Testis (tissue), 3 donors: ENCODE results near the gene GNPDA1. TPM values are rescaled to one million over a fixed set of nuclear protein-coding genes. Genes with fewer than 3 reads are reported as not detected.
A peak's percentile ranks its signal among the peaks of the same experiment; 100 is the strongest.

Source experiments
- DNase-seq: peaks from one replicate; pipeline ENCODE4 v3.0.0-alpha.2; 2019
- H3K27ac ChIP-seq, 2 donors: fragments of 200-600 bp; sonication (generic); one replicate each; pipeline ENCODE4 v1.5.1; 2019
- H3K27me3 ChIP-seq: fragments of 200-600 bp; sonication (generic); one replicate; pipeline ENCODE4 v1.5.1; 2019
- H3K36me3 ChIP-seq: fragments of 200-600 bp; sonication (generic); one replicate; pipeline ENCODE4 v1.5.1; 2017; ENCODE audit warnings: low read depth; ENCODE audit errors: missing control alignments
- H3K4me1 ChIP-seq: fragments of 200-600 bp; sonication (generic); one replicate; pipeline ENCODE4 v1.5.1; 2019
- H3K4me3 ChIP-seq, 2 donors: fragments of 200-600 bp; sonication (generic); one replicate each; pipeline ENCODE4 v1.5.1; 2017 to 2019
- H3K9me3 ChIP-seq: fragments of 200-600 bp; sonication (generic); one replicate; pipeline ENCODE4 v1.5.1; 2017
- CTCF ChIP-seq, 3 experiments: fragments of 450-650 bp in 2 of 3; fragments of 200-600 bp in 1 of 3; sonication (generic) in 1 of 3; IDR thresholded peaks; one replicate each; pipeline ENCODE4 v1.5.1; 2016 to 2019; ENCODE audit warnings: antibody characterized with exemption in 3 of 3, mild to moderate bottlenecking in 2 of 3, moderate library complexity in 1 of 3
- POLR2A ChIP-seq: fragments of 450-650 bp; IDR thresholded peaks from one replicate; pipeline ENCODE4 v1.6.1; 2017; ENCODE audit warnings: antibody characterized with exemption, mild to moderate bottlenecking, moderate library complexity
- WGBS, 2 donors: methylation state at CpG; one replicate each; pipeline ENCODE4 v1.1.5; 2018; 5-methylcytosine and 5-hydroxymethylcytosine counted together
- intact Hi-C: fragments of 100-400 bp; cut with DNase I; formaldehyde crosslinking; loops from one replicate; pipeline ENCODE4 v1.15.1; 2023; ENCODE audit warnings: low total_unique reads
- polyA plus RNA-seq: library from polyadenylated mRNA; stranded (reverse); fragments of 350-450 nt; fragmentation: Illumina TruSeq; extraction: RNeasy Lipid Tissue Mini Kit (QIAGEN cat#74804); gene quantifications from one replicate; pipeline ENCODE4 v1.2.3, GENCODE V29; 2014; ENCODE audit warnings: low read depth, low replicate concordance; ENCODE audit not compliant: insufficient read depth
- total RNA-seq, 2 donors: library from RNA; depleted of rRNA; stranded (reverse); fragments of >200 nt; gene quantifications; one replicate each; pipeline ENCODE4 v1.2.3, GENCODE V29; 2016

The GNPDA1 gene
- total and polyA plus RNA-seq, 3 donors from 2014 or later: 32.9 to 53.4 (median 49.4) TPM

DNA sequence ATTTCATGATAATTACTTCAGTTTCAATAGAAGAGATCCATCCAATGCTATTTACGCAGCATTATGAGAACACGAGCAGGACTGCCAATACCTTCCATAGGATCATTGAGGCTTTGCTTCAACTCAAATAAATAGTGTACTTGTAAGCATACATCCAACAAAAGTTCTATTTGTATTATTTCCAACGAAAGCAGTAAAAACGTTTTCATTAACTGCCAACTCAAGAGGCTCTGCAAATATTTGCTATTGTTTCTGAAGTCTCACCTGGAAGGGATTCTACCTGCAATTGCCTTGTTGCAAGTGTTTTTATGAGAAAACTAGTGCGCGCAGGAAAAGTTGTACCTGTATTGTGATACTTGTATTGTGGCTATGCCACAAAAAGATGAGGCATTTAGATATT, 11.0 kb upstream of the GNPDA1 start:
- intact Hi-C loops: no loop called here
- TF ChIP-seq POLR2A (no peak), CTCF (IDR thresholded peaks at IDR 0.05) (no peak)
- H3K27me3 ChIP-seq: no peaks in the 10 kb centered on the region
- no peak for DNase-seq
- no peak overlapping the region for H3K4me3 ChIP-seq
- H3K4me1 ChIP-seq: no peaks in the 10 kb centered on the region
- H3K9me3 ChIP-seq: no peaks in the 10 kb centered on the region
- no peaks in the 10 kb centered on the region for H3K36me3 ChIP-seq
- no peak overlapping the region for H3K27ac ChIP-seq
- 71 to 82% methylated on average over 6 of the region's 6 CpGs for WGBS, 2 donors

GRCh38 chr5:142020122-142020659, 7.4 kb upstream of the GNPDA1 start:
- WGBS, 2 donors: 91 to 93% methylated on average over 1 of the region's 1 CpG
- H3K4me1 ChIP-seq: no peaks in the 10 kb centered on the region
- TF ChIP-seq POLR2A (no peak), CTCF (IDR thresholded peaks at IDR 0.05) (no peak)
- H3K9me3 ChIP-seq: no peaks in the 10 kb centered on the region
- intact Hi-C loops: no loop called here
- H3K27ac ChIP-seq: no peak overlapping the region
- H3K4me3 ChIP-seq: no peak overlapping the region
- no peaks in the 10 kb centered on the region for H3K36me3 ChIP-seq
- no peaks in the 10 kb centered on the region for H3K27me3 ChIP-seq
- DNase-seq: no peak

DNA sequence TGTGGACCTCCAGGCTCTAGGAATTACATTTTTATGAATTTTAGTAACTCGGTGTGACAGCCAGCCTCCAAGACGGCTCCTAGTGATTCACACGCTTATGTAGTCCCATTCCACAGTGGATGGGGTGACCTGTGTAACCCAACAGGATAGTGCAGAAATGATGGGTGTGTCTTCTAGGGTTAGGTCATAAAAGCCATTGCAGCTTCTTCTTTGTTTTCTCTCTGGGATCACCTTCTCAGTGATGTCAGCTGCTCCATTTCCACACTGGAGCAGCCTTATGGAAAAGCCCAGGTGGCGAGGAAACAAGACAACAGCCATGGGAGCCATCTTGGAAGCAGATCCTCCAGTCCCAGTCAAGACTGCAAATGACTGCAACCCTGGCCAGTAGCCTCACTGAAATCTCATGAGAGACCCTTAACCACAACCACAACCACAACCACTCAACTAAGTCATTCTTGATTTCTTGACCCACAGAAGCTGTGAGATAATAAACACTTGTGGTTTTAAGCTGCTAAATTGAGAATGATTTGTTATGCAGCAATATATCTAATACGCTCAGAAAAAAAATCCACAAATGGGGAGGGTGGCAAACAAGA, 5.1 kb upstream of the GNPDA1 start:
- H3K4me1 ChIP-seq: peaks cover 13% of the 10 kb centered on the region
- H3K27ac ChIP-seq: no peak overlapping the region
- no peaks in the 10 kb centered on the region for H3K36me3 ChIP-seq
- no peaks in the 10 kb centered on the region for H3K9me3 ChIP-seq
- TF ChIP-seq CTCF (IDR thresholded peaks at IDR 0.05) (no peak), POLR2A (no peak)
- H3K27me3 ChIP-seq: no peaks in the 10 kb centered on the region
- no peak overlapping the region for H3K4me3 ChIP-seq
- WGBS, 2 donors: 90 to 94% methylated on average over 5 of the region's 5 CpGs
- no peak for DNase-seq
- intact Hi-C loops: loop anchor here (10.0 kb wide), 1 partner anchor 97 kb away; no protein-coding TSS in a partner anchor

DNA sequence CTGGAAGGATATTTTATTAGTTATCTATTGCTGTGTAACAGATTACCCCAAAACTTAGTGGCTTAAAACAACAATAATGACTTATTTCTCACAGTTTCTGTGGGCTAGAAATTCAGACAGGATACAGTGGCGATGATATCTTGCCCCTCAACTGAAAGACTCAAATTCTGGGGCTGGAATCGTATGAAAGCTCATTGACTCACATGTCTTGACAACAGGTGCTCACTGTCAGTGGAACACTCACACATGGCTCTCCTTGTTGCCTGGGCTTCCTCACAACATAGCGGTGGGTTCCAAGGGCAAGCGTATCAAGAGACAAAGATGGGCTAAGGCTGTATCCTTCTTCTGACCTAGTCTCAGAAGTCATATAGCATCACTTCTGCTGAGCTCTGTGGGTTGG, 3.7 kb upstream of the GNPDA1 start:
- H3K4me3 ChIP-seq: no peak overlapping the region
- 84 to 92% methylated on average over 4 of the region's 4 CpGs for WGBS, 2 donors
- H3K36me3 ChIP-seq: no peaks in the 10 kb centered on the region
- peak overlapping the region in 1 of 2 donors; percentile 50 for H3K27ac ChIP-seq
- H3K4me1 ChIP-seq: peaks cover 17% of the 10 kb centered on the region
- intact Hi-C loops: loop anchor here (10.0 kb wide), 1 partner anchor 98 kb away; no protein-coding TSS in a partner anchor
- no peaks in the 10 kb centered on the region for H3K27me3 ChIP-seq
- no peaks in the 10 kb centered on the region for H3K9me3 ChIP-seq
- no peak for TF ChIP-seq POLR2A
- no peak for TF ChIP-seq CTCF (IDR thresholded peaks at IDR 0.05)
- DNase-seq: no peak
